Measurements from ENCODE around the gene UNC5A. TPM values are rescaled to one million over a fixed set of nuclear protein-coding genes. Genes with fewer than 3 reads are reported as not detected.

UNC5A gene
- total and polyA plus RNA-seq, 10 of the 15 experiments (the other 5 are each of a cell fraction or from before 2014, with no cell fraction given) = not detected

GRCh38 chr5:176784218-176785165 lies 25.9 kb upstream of the UNC5A start (continued):
- no peak for TF ChIP-seq ZBTB40 (IDR thresholded peaks at IDR 0.05; ENCODE audit: borderline replicate concordance)

- ChIA-PET CTCF (interaction anchor here (0.6 kb wide), 1 partner anchor 229 kb away, joined by 3 read pairs; no protein-coding TSS in a partner anchor), POLR2A (no interaction called here), RAD21 (ENCODE audit: unreplicated experiment) (no interaction called here), SMC1A (ENCODE audit: uncharacterized antibody, unreplicated experiment) (no interaction called here)
- H3K79me2 ChIP-seq (ENCODE audit: control insufficient read depth, insufficient read depth, low read length) = no peaks in the 10 kb centered on the region
- ATAC-seq (no peak), DNase-seq (ENCODE audit: low read depth, low spot score) (no peak), FAIRE-seq (no peak)
- intact Hi-C loops (cut with micrococcal nuclease; ENCODE audit: unreplicated experiment) (no loop called here), in situ Hi-C loops (cut with MboI) (no loop called here)
- no peak overlapping the region for H2AFZ ChIP-seq (ENCODE audit: control insufficient read depth, low read depth, low read length)
- no peak for TF ChIP-seq ETV6 (conservative IDR thresholded peaks at IDR 0.05 in 1 of 2, IDR thresholded peaks at IDR 0.05 in 1 of 2; ENCODE audit: borderline replicate concordance in 1 of 2, low read depth in 1 of 2)
- no peak for TF ChIP-seq ZNF622 (IDR thresholded peaks at IDR 0.05)
- TF ChIP-seq HCFC1 (IDR thresholded peaks at IDR 0.05; ENCODE audit: low read length) = no peak
- TF ChIP-seq FOXM1 (IDR thresholded peaks at IDR 0.05; ENCODE audit: low read depth, low read length) = no peak
- no peak for TF ChIP-seq HSF1 (IDR thresholded peaks at IDR 0.05; ENCODE audit: low read depth, low read length)
- TF ChIP-seq ZNF207 (IDR thresholded peaks at IDR 0.05; ENCODE audit: borderline replicate concordance) = no peak
- TF ChIP-seq KLF5 (IDR thresholded peaks at IDR 0.05; ENCODE audit: partially characterized antibody) = no peak
- TF ChIP-seq NFIC (IDR thresholded peaks at IDR 0.05; ENCODE audit: low read depth, low read length) = no peak
- BruUV-seq (replicated peaks) = no TSS peak
- H3K9me3 ChIP-seq (replicated peaks; ENCODE audit: control insufficient read depth, insufficient read depth, low read length) = no peaks in the 10 kb centered on the region
- no peaks in the 10 kb centered on the region for H3K4me1 ChIP-seq (ENCODE audit: control insufficient read depth, insufficient read depth, low read length)
- H3K4me2 ChIP-seq (ENCODE audit: control insufficient read depth, insufficient read depth) = no peak overlapping the region
- WGBS (ENCODE audit: insufficient coverage, insufficient replicate concordance, low lambda C conversion rate, missing lambda C conversion rate) = 45% methylated on average over 24 of the region's 27 CpGs
- peaks cover 0 to 3% of the 10 kb centered on the region in 2 experiments; a peak in 2 of 4 replicates for H3K27me3 ChIP-seq (replicated peaks in 1 of 2; ENCODE audit: control insufficient read depth in 2 of 2, insufficient read depth in 2 of 2, low read length in 1 of 2)
- H4K20me1 ChIP-seq (ENCODE audit: control insufficient read depth, insufficient read depth) = no peaks in the 10 kb centered on the region
- no peak overlapping the region for H3K9ac ChIP-seq (ENCODE audit: control insufficient read depth, insufficient read depth, low read length)
- no peak overlapping the region for H3K4me3 ChIP-seq
- H3K27ac ChIP-seq (ENCODE audit: control insufficient read depth, insufficient read depth) = no peak overlapping the region
- no peaks in the 10 kb centered on the region for H3K36me3 ChIP-seq (ENCODE audit: control insufficient read depth in 2 of 2, insufficient read depth in 2 of 2, low read length in 1 of 2)
Measured at GRCh38 chr5:176785184-176786145, 24.9 kb upstream of the UNC5A start.

Data from GM12878 (cell line).